ENCODE results near the gene C2.

DNA sequence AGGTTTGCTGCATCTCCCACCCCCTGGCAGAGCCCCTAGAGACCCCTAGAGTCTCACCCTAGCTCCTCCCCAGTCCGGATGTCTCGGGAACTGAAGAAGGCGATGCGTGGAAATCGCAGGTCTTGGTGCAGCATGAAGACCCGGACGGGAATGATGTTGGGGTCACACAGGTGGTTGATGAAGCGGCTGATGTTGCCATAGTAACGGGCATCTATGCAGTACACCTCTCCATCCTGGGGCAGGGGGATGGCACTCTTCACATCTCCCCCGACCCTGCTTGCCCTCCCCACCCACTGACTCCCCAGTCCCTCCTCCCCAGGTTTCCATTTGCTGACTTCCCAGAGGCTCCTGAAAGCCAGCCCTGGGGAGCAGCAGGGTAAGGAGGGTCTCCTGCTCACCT is 46.9 kb upstream of the C2 start:
- no peak for TF ChIP-seq POLR2AphosphoS5 (IDR thresholded peaks at IDR 0.05; ENCODE audit: insufficient read depth in 1 of 2, low read depth in 1 of 2)
- TF ChIP-seq, protein P1, sequence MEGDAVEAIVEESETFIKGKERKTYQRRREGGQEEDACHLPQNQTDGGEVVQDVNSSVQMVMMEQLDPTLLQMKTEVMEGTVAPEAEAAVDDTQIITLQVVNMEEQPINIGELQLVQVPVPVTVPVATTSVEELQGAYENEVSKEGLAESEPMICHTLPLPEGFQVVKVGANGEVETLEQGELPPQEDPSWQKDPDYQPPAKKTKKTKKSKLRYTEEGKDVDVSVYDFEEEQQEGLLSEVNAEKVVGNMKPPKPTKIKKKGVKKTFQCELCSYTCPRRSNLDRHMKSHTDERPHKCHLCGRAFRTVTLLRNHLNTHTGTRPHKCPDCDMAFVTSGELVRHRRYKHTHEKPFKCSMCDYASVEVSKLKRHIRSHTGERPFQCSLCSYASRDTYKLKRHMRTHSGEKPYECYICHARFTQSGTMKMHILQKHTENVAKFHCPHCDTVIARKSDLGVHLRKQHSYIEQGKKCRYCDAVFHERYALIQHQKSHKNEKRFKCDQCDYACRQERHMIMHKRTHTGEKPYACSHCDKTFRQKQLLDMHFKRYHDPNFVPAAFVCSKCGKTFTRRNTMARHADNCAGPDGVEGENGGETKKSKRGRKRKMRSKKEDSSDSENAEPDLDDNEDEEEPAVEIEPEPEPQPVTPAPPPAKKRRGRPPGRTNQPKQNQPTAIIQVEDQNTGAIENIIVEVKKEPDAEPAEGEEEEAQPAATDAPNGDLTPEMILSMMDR (IDR thresholded peaks at IDR 0.05), result no peak

All from vagina (tissue), 2 donors.